ENCODE measurements around the gene SUSD1. TPM values are rescaled to one million over a fixed set of nuclear protein-coding genes. Genes with fewer than 3 reads are reported as not detected.
A peak's percentile ranks its signal among the peaks of the same experiment; 100 is the strongest.
"Not testable (repeated sequence)": the region's sequence is repeated elsewhere in the genome, so short reads cannot be mapped to it uniquely, and the experiment has no call there.

The SUSD1 gene
- total RNA-seq, 1 experiment from 2014 or later: 24.6 TPM

GRCh38 chr9:112074250-112075008 is 100.7 kb downstream of the SUSD1 start:
- Mint-ChIP-seq H3K4me3 (ENCODE audit: low read depth, unreplicated experiment) (no peak overlapping the region), H3K27ac (ENCODE audit: unreplicated experiment) (peak overlapping the region; percentile 93), H3K27me3 (ENCODE audit: unreplicated experiment) (no peaks in the 10 kb centered on the region), H3K4me1 (ENCODE audit: low read depth, unreplicated experiment) (peaks cover 50% of the 10 kb centered on the region), H3K9me3 (ENCODE audit: low read depth, unreplicated experiment) (no peaks in the 10 kb centered on the region), H3K36me3 (ENCODE audit: insufficient read depth, unreplicated experiment) (peaks cover 11% of the 10 kb centered on the region)
- peak; percentile 70 for DNase-seq
- CTCF ChIA-PET: interaction anchor here (0.7 to 1.5 kb wide), 15 partner anchors 8 to 563 kb away, joined by 3 to 12 read pairs (median 5); partner anchors contain the start of gene UGCG
- TF ChIP-seq, protein P1, sequence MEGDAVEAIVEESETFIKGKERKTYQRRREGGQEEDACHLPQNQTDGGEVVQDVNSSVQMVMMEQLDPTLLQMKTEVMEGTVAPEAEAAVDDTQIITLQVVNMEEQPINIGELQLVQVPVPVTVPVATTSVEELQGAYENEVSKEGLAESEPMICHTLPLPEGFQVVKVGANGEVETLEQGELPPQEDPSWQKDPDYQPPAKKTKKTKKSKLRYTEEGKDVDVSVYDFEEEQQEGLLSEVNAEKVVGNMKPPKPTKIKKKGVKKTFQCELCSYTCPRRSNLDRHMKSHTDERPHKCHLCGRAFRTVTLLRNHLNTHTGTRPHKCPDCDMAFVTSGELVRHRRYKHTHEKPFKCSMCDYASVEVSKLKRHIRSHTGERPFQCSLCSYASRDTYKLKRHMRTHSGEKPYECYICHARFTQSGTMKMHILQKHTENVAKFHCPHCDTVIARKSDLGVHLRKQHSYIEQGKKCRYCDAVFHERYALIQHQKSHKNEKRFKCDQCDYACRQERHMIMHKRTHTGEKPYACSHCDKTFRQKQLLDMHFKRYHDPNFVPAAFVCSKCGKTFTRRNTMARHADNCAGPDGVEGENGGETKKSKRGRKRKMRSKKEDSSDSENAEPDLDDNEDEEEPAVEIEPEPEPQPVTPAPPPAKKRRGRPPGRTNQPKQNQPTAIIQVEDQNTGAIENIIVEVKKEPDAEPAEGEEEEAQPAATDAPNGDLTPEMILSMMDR (IDR thresholded peaks at IDR 0.05; ENCODE audit: unreplicated experiment): peak; percentile 44
- intact Hi-C loops (cut with micrococcal nuclease; ENCODE audit: unreplicated experiment): loop anchor here (1.0 to 5.0 kb wide), 3 partner anchors 54 to 314 kb away; no protein-coding TSS in a partner anchor
- TSS peak; percentile 56 for BruUV-seq (replicated peaks)

GRCh38 chr9:112073639-112074173 is 101.4 kb downstream of the SUSD1 start:
- Mint-ChIP-seq H3K36me3 (ENCODE audit: insufficient read depth, unreplicated experiment) (peaks cover 14% of the 10 kb centered on the region), H3K4me1 (ENCODE audit: low read depth, unreplicated experiment) (peaks cover 57% of the 10 kb centered on the region), H3K27ac (ENCODE audit: unreplicated experiment) (peak overlapping the region; percentile 93)
- intact Hi-C loops (cut with micrococcal nuclease; ENCODE audit: unreplicated experiment): loop anchor here (1.0 to 5.0 kb wide), 3 partner anchors 53 to 313 kb away; no protein-coding TSS in a partner anchor
- H3K4me3 Mint-ChIP-seq (ENCODE audit: low read depth, unreplicated experiment); BruUV-seq (replicated peaks); H3K9me3 Mint-ChIP-seq (ENCODE audit: low read depth, unreplicated experiment); H3K27me3 Mint-ChIP-seq (ENCODE audit: unreplicated experiment); DNase-seq: not testable (repeated sequence)
- CTCF ChIA-PET: interaction anchor here (1.0 to 1.3 kb wide), 3 partner anchors 8 to 313 kb away, joined by 3 to 9 read pairs (median 8); no protein-coding TSS in a partner anchor

- DNase-seq: no peak
- peak overlapping the region; percentile 63 for H3K27ac Mint-ChIP-seq (ENCODE audit: unreplicated experiment)
- no peaks in the 10 kb centered on the region for H3K27me3 Mint-ChIP-seq (ENCODE audit: unreplicated experiment)
- CTCF ChIA-PET: no interaction called here
- no TSS peak for BruUV-seq (replicated peaks)
- H3K36me3 Mint-ChIP-seq (ENCODE audit: insufficient read depth, unreplicated experiment): peaks cover 14% of the 10 kb centered on the region
- H3K4me3 Mint-ChIP-seq (ENCODE audit: low read depth, unreplicated experiment): no peak overlapping the region
- TF ChIP-seq, protein P1 (IDR thresholded peaks at IDR 0.05; ENCODE audit: unreplicated experiment): no peak
- intact Hi-C loops (cut with micrococcal nuclease; ENCODE audit: unreplicated experiment): loop anchor here (5.0 kb wide), 1 partner anchor 256 kb away; no protein-coding TSS in a partner anchor
- no peaks in the 10 kb centered on the region for H3K9me3 Mint-ChIP-seq (ENCODE audit: low read depth, unreplicated experiment)
- H3K4me1 Mint-ChIP-seq (ENCODE audit: low read depth, unreplicated experiment): peaks cover 64% of the 10 kb centered on the region
Measured at GRCh38 chr9:112072721-112073638, 102.1 kb downstream of the SUSD1 start.

DNA sequence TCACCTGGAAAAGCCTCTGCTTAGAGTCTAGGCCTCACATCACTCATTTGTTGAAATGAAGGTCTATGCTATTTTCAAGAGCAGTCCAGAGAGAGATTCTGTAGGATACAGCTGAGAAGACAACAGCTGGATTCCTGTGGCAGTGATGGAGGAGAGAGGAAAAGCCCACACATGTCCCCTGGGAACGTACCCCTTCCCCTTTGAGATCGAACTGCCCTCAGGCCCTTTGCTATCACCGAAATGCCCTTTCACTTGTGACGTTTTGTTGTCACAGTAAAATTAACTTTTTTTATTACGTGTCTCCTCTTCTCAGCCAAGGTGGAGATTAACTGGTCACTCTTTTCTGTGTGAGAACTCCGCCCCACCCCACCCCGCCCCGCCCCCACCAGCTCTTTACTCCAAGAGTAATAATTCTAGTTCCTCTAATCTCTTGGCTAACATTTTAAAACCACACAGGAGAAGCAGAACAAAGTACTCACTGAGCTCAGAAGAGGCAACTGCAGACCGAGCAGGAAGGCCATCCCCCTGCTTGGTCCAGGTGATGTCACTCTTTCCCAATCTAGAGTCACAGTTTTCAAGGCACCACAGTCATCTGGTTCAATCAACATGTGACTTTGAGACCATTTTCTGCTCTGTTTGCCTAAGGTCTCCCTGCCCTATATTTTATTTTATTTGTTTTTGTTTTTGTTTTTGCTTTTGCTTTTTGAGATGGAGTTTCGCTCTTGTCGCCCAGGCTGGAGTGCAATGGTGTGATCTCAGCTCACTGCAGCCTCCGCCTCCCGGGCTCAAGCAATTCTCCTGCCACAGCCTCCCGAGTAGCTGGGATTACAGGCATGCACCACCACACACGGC is 105.6 kb downstream of the SUSD1 start:
- BruUV-seq (replicated peaks): no TSS peak
- intact Hi-C loops (cut with micrococcal nuclease; ENCODE audit: unreplicated experiment): loop anchor here (2.0 to 5.0 kb wide), 4 partner anchors 37 to 252 kb away; partner anchors contain the start of gene UGCG
- no peaks in the 10 kb centered on the region for H3K27me3 Mint-ChIP-seq (ENCODE audit: unreplicated experiment)
- no peaks in the 10 kb centered on the region for H3K9me3 Mint-ChIP-seq (ENCODE audit: low read depth, unreplicated experiment)
- TF ChIP-seq, protein P1 (IDR thresholded peaks at IDR 0.05; ENCODE audit: unreplicated experiment): no peak
- H3K36me3 Mint-ChIP-seq (ENCODE audit: insufficient read depth, unreplicated experiment): peaks cover 23% of the 10 kb centered on the region
- CTCF ChIA-PET: interaction anchor here (0.6 to 0.8 kb wide), 3 partner anchors 75 to 131 kb away, joined by 3 to 4 read pairs (median 3); no protein-coding TSS in a partner anchor
- no peak overlapping the region for H3K4me3 Mint-ChIP-seq (ENCODE audit: low read depth, unreplicated experiment)
- H3K4me1 Mint-ChIP-seq (ENCODE audit: low read depth, unreplicated experiment): peaks cover 66% of the 10 kb centered on the region
- DNase-seq: peak; percentile 40
- peak overlapping the region; percentile 97 for H3K27ac Mint-ChIP-seq (ENCODE audit: unreplicated experiment)
